Germinal center (tissue), 1 donor: Measurements from ENCODE around the gene DHX35.

ENCODE experiments used
- DNase-seq: peaks from one replicate; pipeline ENCODE4 v3.0.0; 2012; ENCODE audit warnings: mixed read lengths, low spot score

The DHX35 gene

DNA sequence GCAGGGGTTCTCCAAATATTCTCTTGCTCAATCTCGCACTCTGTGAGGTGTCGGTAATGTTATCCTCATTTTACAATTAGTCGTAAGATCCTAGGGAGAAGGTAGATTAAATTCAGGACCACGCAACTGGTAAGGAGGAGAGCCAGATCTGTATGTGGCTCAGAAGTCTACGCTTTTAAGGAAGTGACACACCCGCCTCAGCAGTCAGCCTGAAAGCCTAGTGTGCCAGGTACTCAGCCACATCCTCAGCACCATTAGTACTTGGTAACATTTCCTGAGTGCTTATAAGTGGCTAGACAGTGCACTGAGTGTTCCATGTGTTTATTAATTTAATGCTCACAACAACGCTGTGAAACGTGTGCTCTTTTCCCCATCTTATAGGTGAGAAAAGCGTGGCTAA, 63.7 kb downstream of the DHX35 start:
- no peak for DNase-seq

DNA sequence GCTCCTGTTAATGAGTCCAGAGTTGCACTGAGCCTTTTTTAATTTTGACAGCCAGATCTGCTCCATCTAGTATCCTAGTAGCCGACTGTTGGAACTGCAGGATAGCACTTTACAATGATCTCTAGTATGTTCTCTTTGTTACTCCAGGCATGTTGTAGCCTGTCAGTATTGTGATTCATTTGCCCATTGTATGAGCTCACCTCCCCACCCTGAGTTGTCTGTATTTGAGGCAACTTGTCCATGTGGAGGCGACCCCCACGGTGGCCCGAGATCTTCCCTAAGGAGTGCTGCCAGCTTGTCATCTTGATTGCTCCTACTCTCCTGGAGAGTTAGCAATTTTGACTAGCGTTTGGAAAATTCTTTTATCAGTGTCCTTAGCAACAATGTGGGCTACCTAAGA, 67.2 kb downstream of the DHX35 start:
- DNase-seq = no peak

DNA sequence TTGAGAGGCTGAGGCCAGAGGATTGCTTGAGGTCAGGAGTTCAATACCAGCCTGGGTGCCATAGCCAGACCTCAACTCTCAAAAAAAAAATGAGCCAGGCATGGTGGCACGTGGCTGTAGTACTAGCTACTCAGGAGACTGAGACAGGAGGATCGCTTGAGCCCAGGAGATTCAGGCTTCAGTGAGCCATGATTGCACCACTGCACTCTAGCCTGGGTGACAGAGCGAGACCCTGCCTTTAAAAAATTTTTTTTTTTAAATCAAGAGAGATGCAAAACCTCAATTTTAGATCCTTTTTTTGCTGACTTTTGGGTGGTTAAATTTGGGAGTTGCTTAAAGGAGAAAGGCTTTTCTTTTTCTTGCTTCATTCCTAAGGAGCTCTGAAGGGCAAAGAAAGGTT, 70.9 kb downstream of the DHX35 start:
- no peak for DNase-seq

DNA sequence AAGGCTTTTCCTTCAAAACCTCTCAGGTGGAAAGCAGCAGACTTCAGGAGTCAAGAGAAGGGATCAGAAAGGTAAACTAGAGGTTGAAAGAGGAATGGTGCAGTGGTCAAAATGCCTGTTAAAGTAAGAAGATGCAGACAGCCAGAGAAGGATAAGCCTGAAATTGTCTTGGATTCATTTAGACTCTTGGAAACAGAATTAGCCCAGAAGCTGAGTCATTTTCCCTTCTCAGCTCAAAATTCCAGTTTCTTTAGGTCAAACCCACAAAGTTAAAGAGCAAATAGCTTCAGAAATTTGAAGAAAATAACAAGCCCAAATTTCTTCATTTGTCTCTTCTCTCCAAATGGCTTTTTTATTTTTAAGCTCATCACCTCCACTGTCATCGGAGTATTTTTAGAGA, 73.9 kb downstream of the DHX35 start:
- no peak for DNase-seq

DNA sequence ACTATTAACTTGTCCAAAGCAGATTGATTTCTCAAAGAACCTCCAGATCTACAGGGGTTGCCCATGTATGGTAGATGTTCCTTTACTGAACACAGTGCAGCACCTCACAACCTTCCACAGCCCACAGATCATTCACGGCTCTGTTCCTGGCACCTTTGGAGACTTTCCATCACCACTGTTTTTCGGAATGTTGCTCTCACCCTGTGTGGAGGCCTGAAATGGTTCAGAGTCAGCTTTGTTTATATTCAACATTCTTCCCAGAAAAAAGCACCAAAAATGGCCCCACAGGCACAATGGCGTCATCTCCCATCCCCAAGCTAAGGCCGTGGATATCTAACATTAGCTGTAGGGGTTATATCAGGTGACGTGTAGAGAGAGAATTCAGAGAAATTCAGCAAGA, 74.7 kb downstream of the DHX35 start:
- DNase-seq = no peak

DNA sequence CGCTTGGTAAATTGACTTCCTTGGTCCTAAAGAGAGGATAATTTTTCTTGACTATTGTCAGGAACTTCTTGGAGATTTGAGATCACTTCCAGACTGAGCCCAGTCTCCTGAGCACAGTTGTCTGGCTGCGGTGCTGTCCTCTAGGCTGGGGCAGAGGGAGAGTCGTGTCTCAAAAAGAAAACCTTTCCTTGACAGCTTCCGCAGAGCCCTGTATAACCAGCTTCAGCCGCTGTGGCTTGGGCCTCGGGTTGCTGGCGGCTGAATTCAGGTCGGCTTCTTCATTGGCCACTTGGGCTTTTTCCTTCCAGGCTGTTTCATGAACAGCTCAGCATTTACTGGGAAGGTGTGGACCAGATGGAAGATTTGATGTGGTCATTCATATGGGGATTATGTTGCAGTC, 75.9 kb downstream of the DHX35 start:
- DNase-seq = no peak

DNA sequence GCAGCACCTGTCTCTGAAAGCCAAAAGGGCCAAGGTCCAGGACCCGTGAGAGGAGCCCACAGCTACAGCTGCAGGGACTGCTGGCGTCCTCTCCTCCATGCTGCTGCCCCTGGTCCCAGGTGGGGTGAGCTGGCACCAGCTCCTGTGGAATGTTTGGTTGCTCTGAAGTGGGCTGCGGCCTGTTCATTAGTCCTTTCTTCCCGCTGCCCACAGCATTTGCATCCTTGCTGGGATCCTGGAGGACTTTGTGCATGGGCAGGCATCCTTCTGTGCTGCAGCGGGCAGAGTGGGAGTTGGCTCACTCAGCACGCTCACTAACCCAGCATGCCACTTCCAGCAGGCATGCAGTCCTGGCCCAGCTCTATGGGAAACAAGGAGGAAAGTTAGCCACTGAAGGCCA, 76.4 kb downstream of the DHX35 start:
- no peak for DNase-seq

DNA sequence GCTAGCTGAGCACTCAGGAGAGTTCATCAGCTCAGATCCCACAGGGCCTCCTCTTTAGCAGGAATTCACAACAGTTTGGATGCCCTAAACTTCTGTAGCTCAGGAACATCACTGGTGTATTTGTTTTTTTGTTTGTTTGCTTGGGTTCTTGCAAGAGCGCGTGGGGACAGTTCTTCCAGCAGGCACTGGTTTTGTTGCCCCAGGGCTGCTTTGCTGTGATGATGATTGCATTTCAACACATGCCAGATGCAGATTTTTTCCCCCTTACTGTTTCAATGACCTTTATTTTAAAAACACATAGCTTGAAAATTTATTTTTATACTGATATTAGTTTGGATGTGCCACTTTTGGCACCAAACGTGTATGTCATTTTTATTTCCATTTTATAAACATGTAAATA, 77.1 kb downstream of the DHX35 start:
- no peak for DNase-seq

DNA sequence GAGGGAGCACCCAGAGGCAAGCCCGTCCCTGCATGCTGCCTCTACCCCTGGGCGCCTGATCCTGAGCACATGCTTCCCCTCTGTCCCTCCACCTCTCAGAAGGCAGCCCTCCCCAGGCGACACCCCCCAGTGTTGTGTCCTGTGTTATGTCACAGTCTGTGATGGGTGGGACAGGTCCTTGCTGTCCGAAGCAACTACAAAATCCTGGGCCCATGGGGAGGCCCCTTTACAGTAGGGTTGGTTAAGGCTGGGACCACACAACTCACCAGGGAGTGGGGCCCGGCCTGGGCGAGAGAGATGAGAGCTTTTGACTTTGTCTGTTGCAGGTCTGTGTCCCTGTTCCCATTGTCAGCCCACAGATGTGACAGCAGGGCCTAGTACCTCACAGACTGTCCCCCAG, 78.0 kb downstream of the DHX35 start:
- no peak for DNase-seq

DNA sequence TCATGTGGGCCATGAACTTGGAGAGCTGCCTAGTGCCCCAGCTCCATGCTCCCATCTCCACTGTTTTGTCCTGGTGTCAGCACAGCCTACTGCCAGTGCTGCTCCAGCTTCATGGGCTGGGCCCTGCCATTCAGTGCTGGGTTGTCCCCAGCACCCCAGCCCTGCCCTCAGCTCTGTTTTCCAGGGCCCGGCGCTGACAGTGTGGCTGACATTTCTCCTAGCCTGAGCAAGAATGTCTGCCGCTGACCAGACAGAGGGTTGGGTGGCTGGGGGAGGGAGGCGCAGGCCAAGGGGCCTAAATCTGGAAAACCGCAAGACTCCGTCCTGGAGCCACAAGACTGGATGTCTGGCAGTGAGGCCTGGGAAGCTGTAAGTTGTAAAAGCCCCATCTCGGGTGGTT, 78.9 kb downstream of the DHX35 start:
- DNase-seq = no peak

DNA sequence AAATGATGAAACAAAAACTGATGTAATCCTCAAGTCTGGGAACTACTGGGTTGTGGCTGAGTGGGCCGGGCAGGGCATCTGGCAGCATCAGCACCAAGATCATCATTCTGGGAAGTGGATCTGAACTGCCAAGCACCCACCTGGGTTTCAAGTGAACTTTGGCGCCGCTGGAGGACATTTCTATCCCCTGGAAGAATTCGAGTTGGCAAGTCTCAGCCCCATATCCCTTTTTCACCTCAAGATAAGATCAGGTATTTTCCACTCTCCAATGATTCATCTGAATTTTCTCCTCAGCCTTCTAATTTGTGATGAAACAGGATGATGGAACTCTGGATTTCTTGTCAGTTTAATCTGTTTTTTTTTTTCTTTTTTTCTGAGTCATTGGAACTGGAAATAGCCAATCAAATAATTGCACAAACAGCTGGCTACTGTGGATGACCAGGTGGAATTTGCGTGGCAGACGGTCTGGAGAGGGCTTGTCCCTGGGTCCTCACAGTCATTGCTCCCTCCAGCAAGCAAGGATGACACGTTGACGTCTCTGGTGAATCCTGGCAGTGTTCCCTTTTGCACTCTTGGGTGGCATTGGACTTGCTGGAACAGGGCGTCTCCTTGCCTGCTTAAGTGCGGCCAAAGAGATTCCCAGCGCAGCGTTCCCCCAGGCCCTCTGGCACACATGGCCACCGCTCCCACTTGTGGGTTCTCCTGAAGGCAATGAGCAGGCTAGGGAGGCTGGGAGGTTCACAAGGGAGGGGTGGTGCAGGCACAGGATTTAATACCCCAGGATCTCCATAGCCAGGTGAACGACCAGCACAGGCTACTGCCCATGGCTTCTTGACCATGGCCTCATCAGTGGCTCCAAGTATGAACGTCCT, 80.4 kb downstream of the DHX35 start:
- DNase-seq = no peak

DNA sequence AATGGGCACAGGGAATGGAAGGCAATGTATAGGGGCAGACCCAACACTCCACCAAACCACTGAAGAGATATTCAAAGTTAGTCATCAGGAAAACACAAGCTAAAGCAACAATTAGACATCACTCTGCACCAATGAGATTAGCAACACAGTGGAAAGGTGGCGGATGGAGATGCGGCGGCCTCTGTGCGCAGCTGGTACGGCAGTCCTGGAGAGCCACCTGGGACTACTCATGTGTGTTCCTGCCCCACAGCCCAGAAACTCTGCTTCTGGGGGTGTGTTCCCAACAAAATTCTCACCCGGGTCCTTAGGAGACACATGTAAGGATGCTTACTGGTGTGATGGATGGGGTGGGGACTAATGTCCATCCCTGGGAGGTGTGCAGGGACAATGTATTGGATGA, 82.4 kb downstream of the DHX35 start:
- no peak for DNase-seq

DNA sequence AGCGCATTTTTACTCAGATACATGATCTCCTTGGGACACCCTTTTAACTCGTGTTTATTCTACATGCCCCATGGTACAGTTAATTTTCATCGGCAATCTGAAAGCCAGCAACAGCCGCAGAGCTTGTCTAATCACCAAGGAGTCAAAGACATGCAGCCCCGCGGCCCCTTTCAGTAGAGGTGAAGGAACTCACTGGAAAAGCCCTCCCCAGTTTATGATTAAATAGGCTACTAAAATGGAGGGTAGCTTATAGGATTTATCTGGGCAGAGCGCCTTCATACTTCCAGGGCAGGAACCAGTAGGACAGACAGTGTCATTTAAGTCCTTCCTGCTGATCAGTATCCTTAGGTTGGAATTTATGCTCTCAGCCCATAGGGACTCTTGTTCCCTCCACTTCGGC, 83.5 kb downstream of the DHX35 start:
- DNase-seq = no peak

DNA sequence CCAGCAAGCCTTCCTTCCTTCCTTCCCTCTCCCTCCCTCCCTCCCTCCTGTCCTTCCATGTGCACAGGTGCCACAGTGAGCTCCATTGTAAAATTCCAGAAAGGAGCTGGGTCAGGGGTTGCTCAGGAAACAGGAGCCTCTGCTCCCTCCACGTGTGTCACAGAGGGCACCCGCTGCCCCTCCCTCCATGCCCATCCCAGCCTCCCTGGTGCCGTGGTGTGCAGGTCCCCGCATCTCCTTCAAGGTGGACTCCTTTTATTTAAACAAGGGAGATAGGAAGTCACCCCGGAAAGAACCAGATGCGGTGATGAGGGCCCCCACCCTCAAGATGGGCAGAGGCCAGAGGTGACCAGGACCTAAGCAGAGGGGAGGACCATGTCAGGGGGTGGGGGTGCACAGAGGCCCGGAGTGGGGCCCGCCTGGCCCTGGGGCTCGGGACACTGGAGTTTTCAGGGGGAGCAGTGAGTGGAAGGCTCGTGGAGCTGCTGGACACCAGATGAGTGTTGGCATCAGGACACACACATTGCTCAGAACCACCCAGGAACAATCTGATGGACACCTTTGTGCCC, 85.4 kb downstream of the DHX35 start:
- no peak for DNase-seq

DNA sequence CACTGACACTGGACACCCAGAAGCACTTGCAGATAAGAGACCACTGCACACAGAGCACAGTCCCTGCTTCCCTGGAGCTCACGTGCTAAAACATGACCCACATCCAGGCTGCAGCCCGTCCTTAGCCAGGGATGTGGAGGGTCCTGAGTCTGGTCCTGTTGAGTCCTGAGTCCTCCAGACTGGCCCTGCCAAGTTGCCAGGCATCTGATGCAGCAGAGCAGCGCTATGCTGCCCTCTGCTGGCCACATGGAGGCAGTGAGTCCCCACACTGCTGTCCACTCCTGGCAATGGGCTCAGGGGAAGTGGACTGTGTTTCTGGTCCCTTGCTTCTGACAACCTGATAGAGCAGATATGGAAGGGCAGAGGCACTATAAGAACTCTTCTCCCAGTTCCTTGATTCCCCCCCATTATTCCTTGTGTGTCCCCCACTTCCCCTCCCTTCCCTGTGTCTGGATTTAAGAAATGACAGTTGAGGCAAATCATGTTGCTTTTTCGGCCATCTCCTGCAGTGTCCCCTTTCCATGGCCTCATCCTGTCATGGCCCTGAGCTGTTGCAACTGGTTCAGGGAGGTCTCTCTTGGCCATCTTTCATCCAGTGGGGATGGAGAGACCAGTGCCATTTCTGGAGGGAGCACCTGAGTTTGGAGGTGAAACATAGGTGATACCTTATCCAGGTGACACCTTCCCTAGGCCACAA, 86.0 kb downstream of the DHX35 start:
- DNase-seq = peak; percentile 76

DNA sequence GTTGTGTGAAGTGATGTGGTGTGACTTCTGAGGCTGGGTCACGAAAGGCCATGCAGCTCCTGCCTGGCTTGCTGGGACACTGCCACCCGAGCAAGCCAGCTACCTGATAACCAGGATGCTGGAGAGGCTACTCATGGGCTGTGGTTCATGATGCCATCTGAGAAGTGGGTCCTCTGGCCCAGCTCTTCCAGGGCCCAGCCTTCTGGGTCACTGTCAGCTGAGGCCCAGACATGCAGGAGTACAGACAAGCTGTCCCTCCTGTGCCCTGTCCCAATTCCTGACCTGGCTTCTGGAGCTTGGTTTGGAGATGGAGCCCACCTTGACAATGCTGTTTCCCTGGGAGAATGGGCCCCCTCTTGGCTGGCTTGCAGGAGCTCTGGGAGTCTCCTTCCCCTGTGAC, 87.0 kb downstream of the DHX35 start:
- no peak for DNase-seq

DNA sequence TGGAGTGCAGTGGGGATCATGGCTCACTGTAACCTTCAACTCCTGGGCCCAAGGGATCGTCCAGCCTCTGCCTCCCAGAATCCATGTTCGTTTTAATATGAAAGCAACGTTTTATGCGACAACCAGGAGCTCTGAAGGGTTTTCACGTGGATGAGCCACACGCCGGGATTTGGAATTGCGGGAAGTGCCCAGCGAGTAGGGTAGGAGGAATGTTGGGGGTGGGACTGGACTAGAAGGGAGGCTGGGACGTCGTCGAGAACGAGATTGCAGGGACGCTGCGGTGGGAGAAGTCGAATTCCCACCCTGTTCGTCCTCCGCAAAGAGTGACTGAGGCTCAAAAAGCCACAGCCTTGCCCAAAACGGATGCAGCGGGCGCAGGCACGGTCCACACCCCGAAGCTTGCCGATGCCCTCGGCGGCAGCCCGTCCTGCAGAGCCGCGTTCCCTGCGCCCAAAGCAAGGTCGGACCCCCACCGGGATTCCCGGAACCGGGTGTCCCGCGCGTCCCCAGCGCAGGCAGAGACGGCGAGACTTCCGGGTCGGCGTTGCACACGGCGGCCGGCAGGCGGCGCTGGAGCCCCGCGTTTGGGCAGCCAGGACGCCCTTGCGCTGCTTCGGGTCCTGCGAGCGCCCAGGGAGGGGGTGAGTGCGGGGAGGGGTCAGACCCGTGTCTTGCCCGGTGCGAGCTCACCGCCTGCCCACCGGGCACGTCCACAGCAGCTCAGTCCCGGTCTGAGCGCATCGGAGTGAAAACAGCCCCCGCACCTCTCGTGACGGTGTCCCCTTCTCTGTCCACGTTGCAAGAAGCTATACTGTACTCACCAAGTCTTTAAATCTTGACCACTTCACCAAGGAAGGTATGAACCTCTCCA, 87.8 kb downstream of the DHX35 start:
- peak; percentile 76 for DNase-seq

DNA sequence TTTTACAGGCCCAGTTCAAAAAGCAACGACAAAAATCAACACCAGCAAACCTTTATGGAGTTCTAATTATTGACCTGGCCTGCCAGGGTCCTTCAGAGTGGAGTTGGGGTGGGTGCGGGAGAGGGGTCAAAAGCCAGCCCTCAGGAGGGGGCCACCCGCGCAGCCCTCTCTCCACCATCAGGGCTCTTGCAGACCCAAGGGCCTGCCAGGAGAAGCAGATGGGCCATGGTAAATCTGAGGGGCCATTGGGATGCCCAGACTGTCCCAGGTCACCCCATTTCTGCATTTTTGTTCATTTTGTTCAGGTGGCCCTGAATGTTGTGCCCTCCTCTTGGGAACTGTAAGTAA, 88.4 kb downstream of the DHX35 start:
- no peak for DNase-seq

DNA sequence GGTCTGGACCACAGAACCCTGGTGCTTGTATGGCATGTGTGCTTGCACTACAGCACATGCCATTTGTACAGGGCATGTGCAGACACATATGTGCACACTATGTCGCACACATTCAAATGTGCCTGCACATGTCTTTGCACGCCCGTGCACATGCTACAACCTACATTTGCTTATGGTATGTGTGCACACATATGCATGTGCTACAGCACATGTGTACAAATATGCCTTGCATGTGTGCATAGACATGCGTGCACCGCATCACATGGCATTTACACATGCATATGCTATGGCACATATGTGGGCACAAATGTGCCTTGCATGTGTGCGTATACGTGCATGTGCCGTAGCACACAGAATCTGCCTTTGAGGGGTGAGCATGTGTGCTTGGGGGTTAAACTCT, 90.5 kb downstream of the DHX35 start:
- no peak for DNase-seq

DNA sequence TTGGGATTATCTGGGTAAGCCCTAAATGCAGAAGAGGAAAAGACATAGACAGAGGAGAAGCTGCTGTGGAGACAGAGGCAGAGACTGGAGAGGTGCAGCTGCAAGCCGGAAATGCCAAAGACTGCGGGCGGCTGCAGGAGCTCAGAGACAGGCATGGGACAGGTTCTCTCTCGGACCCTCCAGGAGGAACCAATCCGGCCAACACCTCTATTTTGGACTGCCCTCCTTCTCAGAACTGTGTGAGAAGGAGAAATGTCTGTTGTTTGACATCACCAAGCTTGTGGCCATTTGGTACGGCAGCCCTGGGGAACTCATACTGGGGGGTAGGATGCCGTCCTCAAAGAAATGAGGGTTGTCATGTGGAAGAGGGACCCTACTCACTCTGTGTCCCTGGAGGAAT, 95.0 kb downstream of the DHX35 start:
- no peak for DNase-seq

DNA sequence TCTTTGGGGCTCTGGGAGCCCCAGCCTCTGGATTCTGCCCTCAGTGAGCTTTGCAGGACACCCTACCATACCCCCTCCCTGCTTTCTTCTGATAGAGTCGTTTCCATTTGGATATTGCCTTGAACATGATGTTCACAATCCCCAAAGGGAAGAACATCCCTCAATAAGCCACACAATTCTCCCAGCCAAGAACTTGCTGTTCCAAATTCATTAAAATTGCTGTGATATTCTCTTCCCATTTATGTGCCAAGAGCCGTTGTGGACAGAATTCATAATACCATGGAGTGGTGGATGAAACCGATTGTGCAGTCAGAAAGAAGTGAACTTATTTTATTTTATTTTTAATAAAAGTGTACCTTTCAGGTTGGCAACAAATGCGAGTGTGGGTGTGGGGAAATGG, 95.8 kb downstream of the DHX35 start:
- DNase-seq = no peak

DNA sequence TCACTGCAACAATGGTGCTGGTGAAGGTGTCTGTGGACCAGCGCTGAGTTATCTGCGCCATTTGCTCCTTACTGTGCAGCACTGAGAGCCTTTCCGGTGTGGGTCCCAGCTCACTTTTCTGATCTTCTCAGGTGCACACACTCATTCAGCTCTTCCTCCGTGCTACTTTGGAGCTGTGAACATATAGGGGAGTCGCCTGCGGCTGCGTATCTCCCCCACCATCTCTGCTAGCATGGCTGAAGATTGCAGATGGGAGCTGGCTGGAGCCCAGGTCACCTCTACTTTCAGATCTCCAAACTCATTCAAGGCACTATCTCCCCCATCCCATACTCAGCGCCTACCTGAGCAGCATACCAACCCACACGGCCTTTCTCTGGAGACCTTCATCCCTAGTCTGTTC, 96.9 kb downstream of the DHX35 start:
- no peak for DNase-seq
